GM12873 (cell line): ENCODE measurements around the gene GRN.

Experiments
- CTCF ChIP-seq: IDR thresholded peaks from 2 replicates; pipeline ENCODE4 v1.5.1; 2012; ENCODE audit warnings: low read depth, mild to moderate bottlenecking, moderate library complexity, low read length, control low read depth; ENCODE audit not compliant: insufficient read depth; ENCODE audit errors: missing control alignments

The GRN gene

GRCh38 chr17:44344939-44345453, at the start of gene GRN:
TSS of gene GRN (plus strand) at chr17:44345302. CDS start at chr17:44349165, 3,863 bp downstream.
- no peak for TF ChIP-seq CTCF

GRCh38 chr17:44297975-44298374, 47.1 kb upstream of the GRN start:
- TF ChIP-seq CTCF, result no peak

- no peak for TF ChIP-seq CTCF
Measured at GRCh38 chr17:44304651-44305050, 40.5 kb upstream of the GRN start.

- TF ChIP-seq CTCF, result no peak
Measured at GRCh38 chr17:44307387-44308186, 37.5 kb upstream of the GRN start.

- TF ChIP-seq CTCF, result no peak
Measured at GRCh38 chr17:44308320-44308818, 36.7 kb upstream of the GRN start, which contains the start of gene RUNDC3A. TSS of gene RUNDC3A (plus strand) at chr17:44308601. CDS start at chr17:44308833, 232 bp downstream.

GRCh38 chr17:44308865-44309264, 36.2 kb upstream of the GRN start:
- no peak for TF ChIP-seq CTCF

- no peak for TF ChIP-seq CTCF
Measured at GRCh38 chr17:44309472-44309871, 35.6 kb upstream of the GRN start.
